ENCODE data around the gene DAPK1.

DAPK1 gene

DNA sequence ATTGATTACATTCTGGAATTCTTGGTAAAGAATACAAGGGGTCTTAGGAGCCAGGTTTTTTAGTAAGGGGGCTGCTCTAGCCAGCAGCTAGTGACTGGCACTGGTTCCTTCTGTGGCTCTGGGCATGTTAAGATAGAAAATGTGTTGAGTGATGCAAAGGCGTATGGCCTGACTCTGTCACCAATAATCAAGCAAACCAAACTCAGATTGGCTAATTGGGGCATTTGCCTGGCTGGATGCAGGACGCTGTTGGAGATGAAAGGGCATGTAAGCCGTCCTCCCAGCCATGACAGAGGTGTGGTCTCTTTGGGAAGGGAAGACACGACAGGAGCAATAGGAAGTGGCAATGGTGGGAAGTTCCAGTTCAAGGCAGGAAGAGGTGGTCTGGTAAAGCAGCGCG, 140.6 kb downstream of the DAPK1 start:
- TF ChIP-seq ZFX (IDR thresholded peaks at IDR 0.05; ENCODE audit: borderline replicate concordance) (no peak), CTCF (IDR thresholded peaks at IDR 0.05) (no peak)
- no peak overlapping the region for H3K27ac ChIP-seq

DNA sequence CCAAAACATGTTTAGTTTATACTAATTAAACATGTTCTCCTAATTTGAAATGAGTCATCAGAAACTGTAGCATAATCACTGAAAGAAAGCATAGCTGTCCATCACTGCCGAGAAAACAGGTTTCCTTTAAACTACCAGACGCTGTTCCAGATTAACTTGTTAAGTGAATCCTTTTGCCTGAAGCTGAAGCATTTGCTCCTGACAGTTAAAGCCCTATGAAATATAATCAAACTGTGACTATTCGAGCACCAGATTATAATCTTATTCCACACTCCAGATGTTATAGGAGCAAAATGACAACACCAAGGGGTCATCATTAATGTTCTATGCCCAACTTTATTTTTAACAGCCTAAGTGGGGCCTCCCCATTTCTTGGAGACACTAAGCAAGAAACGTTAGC, 142.3 kb downstream of the DAPK1 start:
- TF ChIP-seq CTCF (IDR thresholded peaks at IDR 0.05) (no peak), ZFX (IDR thresholded peaks at IDR 0.05; ENCODE audit: borderline replicate concordance) (no peak)
- no peak overlapping the region for H3K27ac ChIP-seq

- TF ChIP-seq CTCF (IDR thresholded peaks at IDR 0.05) = no peak
- TF ChIP-seq ZFX (IDR thresholded peaks at IDR 0.05; ENCODE audit: borderline replicate concordance) = no peak
- no peak overlapping the region for H3K27ac ChIP-seq
Measured at GRCh38 chr9:87640385-87640795, 142.7 kb downstream of the DAPK1 start.

DNA sequence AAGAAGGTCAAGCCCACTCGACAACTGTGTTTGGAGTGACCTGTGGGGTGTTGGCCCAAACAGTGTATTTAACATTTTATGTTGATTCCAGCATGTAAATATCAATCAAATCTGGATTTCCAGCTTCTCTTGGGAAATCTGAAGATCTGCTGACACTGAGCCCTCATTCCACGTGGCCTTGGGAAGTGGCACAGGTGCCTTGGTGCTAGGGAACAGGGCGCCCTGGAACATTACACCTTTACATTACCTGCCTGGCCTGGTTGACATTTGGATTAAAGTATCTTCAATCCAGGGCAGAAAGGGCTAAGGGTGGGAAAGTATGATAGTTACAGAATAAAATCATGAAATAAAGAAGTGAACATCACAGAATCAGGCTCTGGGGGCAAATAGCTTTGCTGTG, 143.4 kb downstream of the DAPK1 start:
- TF ChIP-seq ZFX (IDR thresholded peaks at IDR 0.05; ENCODE audit: borderline replicate concordance) = no peak
- no peak for TF ChIP-seq CTCF (IDR thresholded peaks at IDR 0.05)
- H3K27ac ChIP-seq = no peak overlapping the region

DNA sequence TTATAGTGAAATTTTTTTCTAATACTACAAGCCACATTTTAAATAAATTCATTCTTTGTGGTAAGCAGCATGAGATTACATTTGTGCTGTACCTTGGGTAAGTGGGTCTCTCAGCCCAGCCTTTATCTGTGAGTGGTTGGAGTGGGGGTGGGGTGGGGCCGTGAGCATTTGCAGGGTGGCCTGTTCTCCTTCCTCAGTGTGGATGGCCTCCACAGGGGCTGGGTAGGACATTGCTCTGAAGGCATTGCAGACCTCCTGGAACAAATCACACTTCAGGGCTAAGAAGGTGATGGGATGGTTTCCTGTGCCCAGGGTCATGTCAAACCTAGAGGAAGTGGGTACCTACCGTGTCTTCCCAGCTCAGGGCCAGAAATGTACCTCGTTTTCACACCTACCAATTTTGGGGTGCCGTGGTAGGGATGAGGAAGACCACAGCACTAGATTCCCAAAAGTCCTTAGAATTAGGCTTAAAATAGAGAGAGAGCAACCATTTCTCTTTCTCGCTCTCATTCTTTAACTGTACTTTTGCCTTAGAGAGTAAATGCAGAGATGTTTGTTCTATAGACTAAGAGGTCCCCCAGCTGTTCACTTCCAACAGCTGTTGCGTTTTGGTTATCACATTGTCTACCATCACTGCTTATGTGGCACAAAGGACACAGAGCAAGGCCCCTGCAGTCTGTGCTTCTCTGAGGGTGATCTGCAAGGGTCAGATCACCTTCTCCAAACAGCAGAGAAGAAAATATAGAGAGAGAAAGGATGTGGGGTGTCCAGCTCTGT, 144.9 kb downstream of the DAPK1 start:
- no peak overlapping the region for H3K27ac ChIP-seq
- no peak for TF ChIP-seq CTCF (IDR thresholded peaks at IDR 0.05)
- TF ChIP-seq ZFX (IDR thresholded peaks at IDR 0.05; ENCODE audit: borderline replicate concordance) = no peak

DNA sequence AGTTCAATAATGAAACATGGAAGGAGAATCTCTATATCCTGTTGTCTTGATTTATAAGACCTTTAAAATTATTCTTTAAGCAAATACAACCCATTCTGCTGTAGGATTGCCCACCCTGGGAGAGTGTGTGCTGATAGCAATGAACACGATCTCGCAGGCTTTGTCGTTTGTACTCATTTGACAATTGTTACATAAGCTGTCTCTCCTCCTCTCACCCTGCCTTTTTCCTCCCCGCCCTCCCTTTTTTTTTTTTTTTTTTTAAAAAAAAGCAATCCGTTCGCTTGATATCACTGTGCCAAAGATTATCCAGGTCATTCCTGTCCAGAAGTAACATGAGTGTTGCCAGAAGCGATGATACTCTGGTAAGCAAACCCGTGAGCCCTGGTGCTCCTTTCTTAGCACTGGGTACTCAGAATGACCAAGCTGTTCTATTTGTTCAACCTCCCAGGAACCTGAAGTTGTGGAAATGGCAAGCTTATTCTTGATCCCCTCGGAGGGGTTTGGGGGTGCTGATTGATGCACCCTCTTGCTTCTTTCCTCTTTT, 145.5 kb downstream of the DAPK1 start:
- TF ChIP-seq ZFX (IDR thresholded peaks at IDR 0.05; ENCODE audit: borderline replicate concordance) (no peak), CTCF (IDR thresholded peaks at IDR 0.05) (no peak)
- no peak overlapping the region for H3K27ac ChIP-seq

- H3K27ac ChIP-seq = no peak overlapping the region
- TF ChIP-seq ZFX (IDR thresholded peaks at IDR 0.05; ENCODE audit: borderline replicate concordance) (no peak), CTCF (IDR thresholded peaks at IDR 0.05) (no peak)
Measured at GRCh38 chr9:87643778-87644570, 146.3 kb downstream of the DAPK1 start.

Data from 22Rv1 (cell line).